ENCODE results near the gene RAB4B. TPM values are rescaled to one million over a fixed set of nuclear protein-coding genes. Genes with fewer than 3 reads are reported as not detected.

RAB4B gene
- total RNA-seq, 1 experiment from 2014 or later = 10.1 TPM

DNA sequence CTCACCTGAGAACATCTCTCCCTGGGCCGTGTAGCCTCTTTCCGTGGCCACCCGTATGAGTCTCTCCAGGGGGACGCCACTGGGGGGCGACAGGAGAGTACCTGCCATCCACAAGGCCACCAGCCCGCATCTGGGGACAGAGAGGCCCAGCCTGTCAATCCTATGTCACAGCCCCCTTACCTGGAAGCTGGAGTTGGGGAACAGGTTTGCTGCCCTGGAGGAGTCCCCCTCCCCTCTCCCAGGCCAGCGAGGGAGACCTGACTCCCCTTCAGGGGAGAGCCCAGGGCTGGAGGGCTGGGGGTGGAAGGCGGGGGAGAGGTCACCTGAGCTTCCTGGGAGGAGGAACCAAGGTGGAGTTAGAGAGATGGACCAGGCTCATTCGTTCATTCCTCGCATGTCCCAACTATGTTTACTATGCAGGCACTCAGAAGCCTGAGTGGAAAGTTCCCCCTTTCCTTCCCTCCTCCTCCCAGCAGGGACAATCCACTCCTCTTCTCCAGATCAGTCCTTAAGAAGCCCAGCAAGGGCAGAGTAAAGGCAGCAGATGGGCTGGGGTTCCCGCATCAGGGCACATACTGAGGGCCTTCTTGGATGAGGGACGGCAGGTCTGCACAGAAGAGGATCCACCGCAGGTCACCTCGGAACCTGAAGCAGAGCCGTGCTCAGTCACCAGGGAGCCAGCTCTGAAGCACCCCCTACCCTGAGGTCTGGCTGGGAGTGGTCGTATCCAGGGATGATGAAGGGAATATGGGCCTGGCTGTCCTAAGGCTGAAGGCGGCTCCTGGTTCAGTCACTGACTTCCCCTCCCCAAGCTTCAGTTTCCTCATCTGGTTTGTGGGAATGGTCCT, 33.3 kb upstream of the RAB4B start:
- ChIA-PET CTCF (interaction anchor here (0.6 kb wide), 2 partner anchors 36 to 110 kb away, joined by 3 read pairs; no protein-coding TSS in a partner anchor), POLR2A (interaction anchor here (0.7 to 1.5 kb wide), 6 partner anchors 11 to 33 kb away, joined by 3 to 6 read pairs (median 3); partner anchors contain the start of genes COQ8B, ITPKC and RAB4B)
- intact Hi-C loops (cut with micrococcal nuclease) = no loop called here
- no peaks in the 10 kb centered on the region for H3K27me3 Mint-ChIP-seq (ENCODE audit: insufficient read depth, unreplicated experiment)
- H3K4me1 Mint-ChIP-seq (ENCODE audit: insufficient read depth, unreplicated experiment) = peaks cover 13% of the 10 kb centered on the region
- no TSS peak for BruUV-seq (replicated peaks)
- H3K9me3 Mint-ChIP-seq (ENCODE audit: unreplicated experiment) = no peaks in the 10 kb centered on the region
- H3K27ac Mint-ChIP-seq (ENCODE audit: low read depth, unreplicated experiment) = no peak overlapping the region
- TF ChIP-seq, protein P1, sequence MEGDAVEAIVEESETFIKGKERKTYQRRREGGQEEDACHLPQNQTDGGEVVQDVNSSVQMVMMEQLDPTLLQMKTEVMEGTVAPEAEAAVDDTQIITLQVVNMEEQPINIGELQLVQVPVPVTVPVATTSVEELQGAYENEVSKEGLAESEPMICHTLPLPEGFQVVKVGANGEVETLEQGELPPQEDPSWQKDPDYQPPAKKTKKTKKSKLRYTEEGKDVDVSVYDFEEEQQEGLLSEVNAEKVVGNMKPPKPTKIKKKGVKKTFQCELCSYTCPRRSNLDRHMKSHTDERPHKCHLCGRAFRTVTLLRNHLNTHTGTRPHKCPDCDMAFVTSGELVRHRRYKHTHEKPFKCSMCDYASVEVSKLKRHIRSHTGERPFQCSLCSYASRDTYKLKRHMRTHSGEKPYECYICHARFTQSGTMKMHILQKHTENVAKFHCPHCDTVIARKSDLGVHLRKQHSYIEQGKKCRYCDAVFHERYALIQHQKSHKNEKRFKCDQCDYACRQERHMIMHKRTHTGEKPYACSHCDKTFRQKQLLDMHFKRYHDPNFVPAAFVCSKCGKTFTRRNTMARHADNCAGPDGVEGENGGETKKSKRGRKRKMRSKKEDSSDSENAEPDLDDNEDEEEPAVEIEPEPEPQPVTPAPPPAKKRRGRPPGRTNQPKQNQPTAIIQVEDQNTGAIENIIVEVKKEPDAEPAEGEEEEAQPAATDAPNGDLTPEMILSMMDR (IDR thresholded peaks at IDR 0.05; ENCODE audit: unreplicated experiment) = no peak
- H3K4me3 Mint-ChIP-seq (ENCODE audit: unreplicated experiment) = no peak overlapping the region
- no peak for DNase-seq (ENCODE audit: unreplicated experiment)
- peaks cover 27% of the 10 kb centered on the region for H3K36me3 Mint-ChIP-seq (ENCODE audit: insufficient read depth, unreplicated experiment)

DNA sequence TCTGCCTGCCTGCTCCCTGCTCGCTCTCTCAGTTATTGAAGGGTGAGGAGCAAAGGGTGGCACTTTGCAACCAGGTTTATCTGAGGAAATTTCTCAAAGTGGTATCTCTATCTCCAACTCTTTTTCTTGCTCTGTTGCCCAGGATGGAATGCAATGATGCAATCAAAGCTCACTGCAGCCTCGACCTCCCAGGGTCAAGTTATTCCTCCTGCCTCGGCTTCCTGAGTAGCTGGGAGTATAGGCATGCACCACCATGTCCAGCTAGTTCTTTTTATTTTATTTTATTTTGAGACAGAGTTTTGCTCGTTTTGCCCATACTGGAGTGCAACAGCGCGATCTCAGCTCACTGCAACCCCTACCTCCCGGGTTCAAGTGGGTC, 32.7 kb upstream of the RAB4B start:
- ChIA-PET CTCF (no interaction called here), POLR2A (interaction anchor here (0.8 to 1.3 kb wide), 3 partner anchors 12 to 32 kb away, joined by 3 to 4 read pairs (median 3); no protein-coding TSS in a partner anchor)
- Mint-ChIP-seq H3K4me1 (ENCODE audit: insufficient read depth, unreplicated experiment) (peaks cover 18% of the 10 kb centered on the region), H3K4me3 (ENCODE audit: unreplicated experiment) (no peak overlapping the region), H3K27ac (ENCODE audit: low read depth, unreplicated experiment) (no peak overlapping the region), H3K27me3 (ENCODE audit: insufficient read depth, unreplicated experiment) (no peaks in the 10 kb centered on the region), H3K36me3 (ENCODE audit: insufficient read depth, unreplicated experiment) (peaks cover 21% of the 10 kb centered on the region), H3K9me3 (ENCODE audit: unreplicated experiment) (no peaks in the 10 kb centered on the region)
- intact Hi-C loops (cut with micrococcal nuclease) = no loop called here
- BruUV-seq (replicated peaks) = no TSS peak
- DNase-seq (ENCODE audit: unreplicated experiment) = no peak
- TF ChIP-seq, protein P1 (IDR thresholded peaks at IDR 0.05; ENCODE audit: unreplicated experiment) = no peak

DNA sequence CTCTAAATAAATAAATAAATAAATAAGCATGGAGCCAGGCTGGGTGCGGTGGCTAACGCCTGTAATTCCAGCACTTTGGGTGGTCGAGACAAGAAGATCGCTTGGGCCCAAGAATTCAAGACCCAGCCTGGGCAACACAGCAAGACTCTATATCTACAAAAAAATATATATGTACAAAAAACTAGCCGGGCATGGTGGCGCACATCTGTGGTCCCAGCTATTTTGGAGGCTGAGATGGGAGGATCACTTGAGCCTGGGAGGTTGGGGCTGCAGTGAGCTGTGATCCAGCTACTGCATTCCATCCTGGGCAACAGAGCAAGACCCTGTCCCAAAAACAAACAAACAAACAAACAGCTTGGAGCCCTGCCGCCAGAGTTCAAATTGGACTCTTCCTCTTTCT, 30.5 kb upstream of the RAB4B start:
- intact Hi-C loops (cut with micrococcal nuclease) = no loop called here
- POLR2A ChIA-PET = interaction anchor here (1.4 to 4.5 kb wide), 4 partner anchors 19 to 101 kb away, joined by 3 to 76 read pairs (median 29); partner anchors contain the start of genes MIA and RAB4B
- Mint-ChIP-seq H3K27ac (ENCODE audit: low read depth, unreplicated experiment) (no peak overlapping the region), H3K4me3 (ENCODE audit: unreplicated experiment) (no peak overlapping the region), H3K36me3 (ENCODE audit: insufficient read depth, unreplicated experiment) (peaks cover 8% of the 10 kb centered on the region), H3K9me3 (ENCODE audit: unreplicated experiment) (no peaks in the 10 kb centered on the region), H3K4me1 (ENCODE audit: insufficient read depth, unreplicated experiment) (peaks cover 21% of the 10 kb centered on the region), H3K27me3 (ENCODE audit: insufficient read depth, unreplicated experiment) (no peaks in the 10 kb centered on the region)
- CTCF ChIA-PET = interaction anchor here (0.6 to 1.2 kb wide), 3 partner anchors 14 to 397 kb away, joined by 3 to 4 read pairs (median 3); no protein-coding TSS in a partner anchor
- DNase-seq (ENCODE audit: unreplicated experiment) = no peak
- BruUV-seq (replicated peaks) = no TSS peak
- TF ChIP-seq, protein P1 (IDR thresholded peaks at IDR 0.05; ENCODE audit: unreplicated experiment) = no peak

Data from MCF 10A (cell line).